HepG2 (cell line): Measurements from ENCODE around the gene SLC13A3. TPM values are rescaled to one million over a fixed set of nuclear protein-coding genes. Genes with fewer than 3 reads are reported as not detected.
A peak's percentile ranks its signal among the peaks of the same experiment; 100 is the strongest.

Experiments used
- ASH2L ChIP-seq: fragments of 300-600, 200-600 bp; sonication (generic); IDR thresholded peaks from 2 replicates; pipeline ENCODE4 v1.7.0; 2017; ENCODE audit warnings: low read depth, mild to moderate bottlenecking, moderate library complexity, mixed read lengths, low read length; ENCODE audit not compliant: insufficient read length
- ELF4 ChIP-seq: sonication (generic); formaldehyde crosslinking; IDR thresholded peaks from 2 replicates; pipeline ENCODE4 v1.5.0; 2020; ENCODE audit warnings: missing genetic modification reagents, mild to moderate bottlenecking, moderate library complexity, borderline replicate concordance
- GABPB1 ChIP-seq: IDR thresholded peaks from 2 replicates; pipeline ENCODE4 v1.6.1; 2016; ENCODE audit warnings: mild to moderate bottlenecking, missing genetic modification reagents, moderate library complexity, missing compliant biosample characterization
- HMGXB3 ChIP-seq: sonication (generic); formaldehyde crosslinking; IDR thresholded peaks from 2 replicates; pipeline ENCODE4 v1.4.0; 2020; ENCODE audit warnings: missing genetic modification reagents, borderline replicate concordance
- HNRNPLL ChIP-seq: fragments of 200-400 bp; formaldehyde crosslinking; IDR thresholded peaks from 2 replicates; pipeline ENCODE4 v1.6.1; 2017; ENCODE audit warnings: mild to moderate bottlenecking, low read depth, low read length; ENCODE audit not compliant: poor library complexity, severe bottlenecking
- HOXD1 ChIP-seq: sonication (generic); formaldehyde crosslinking; IDR thresholded peaks from 2 replicates; pipeline ENCODE4 v1.5.0; 2020; ENCODE audit warnings: missing genetic modification reagents
- IRF1 ChIP-seq: sonication (generic); formaldehyde crosslinking; IDR thresholded peaks from 2 replicates; pipeline ENCODE4 v1.4.0; 2020; ENCODE audit warnings: low read depth, mild to moderate bottlenecking, missing genetic modification reagents
- KDM2A ChIP-seq: sonication (generic); formaldehyde crosslinking; IDR thresholded peaks from 2 replicates; pipeline ENCODE4 v1.4.0; 2020; ENCODE audit warnings: low read depth, missing genetic modification reagents, borderline replicate concordance
- KMT2B ChIP-seq: IDR thresholded peaks from 2 replicates; pipeline ENCODE4 v1.6.1; 2016; ENCODE audit warnings: missing genetic modification reagents, missing compliant biosample characterization
- POLR2AphosphoS5 ChIP-seq: IDR thresholded peaks from 2 replicates; pipeline ENCODE4 v1.6.1; 2012; ENCODE audit warnings: low read depth, low read length
- RFX5 ChIP-seq: IDR thresholded peaks from 2 replicates; pipeline ENCODE4 v1.6.1; 2011; ENCODE audit warnings: low read depth, low read length, improper control_type of control experiment
- RXRA ChIP-seq: sonication (generic); formaldehyde crosslinking; IDR thresholded peaks from 2 replicates; pipeline ENCODE4 v1.5.1; 2020; ENCODE audit warnings: missing genetic modification reagents
- TBP ChIP-seq: sonication (generic); formaldehyde crosslinking; IDR thresholded peaks from 2 replicates; pipeline ENCODE4 v1.5.0; 2020; ENCODE audit warnings: missing genetic modification reagents
- XRCC5 ChIP-seq: fragments of 200-400 bp; formaldehyde crosslinking; optimal IDR thresholded peaks from 2 replicates; pipeline ENCODE3; 2017; ENCODE audit warnings: mild to moderate bottlenecking, low read length
- ZBTB20 ChIP-seq: sonication (generic); formaldehyde crosslinking; IDR thresholded peaks from 2 replicates; pipeline ENCODE4 v1.8.1; 2023; ENCODE audit warnings: missing genetic modification reagents, low read depth, mild to moderate bottlenecking, borderline replicate concordance
- ZBTB7B ChIP-seq: sonication (generic); formaldehyde crosslinking; IDR thresholded peaks from 2 replicates; pipeline ENCODE4 v1.4.0; 2020; ENCODE audit warnings: missing genetic modification reagents
- ZNF317 ChIP-seq: sonication (generic); formaldehyde crosslinking; IDR thresholded peaks from 2 replicates; pipeline ENCODE4 v1.5.0; 2020; ENCODE audit warnings: mild to moderate bottlenecking, missing genetic modification reagents
- ZNF350 ChIP-seq: sonication (generic); formaldehyde crosslinking; IDR thresholded peaks from 2 replicates; pipeline ENCODE4 v1.4.0; 2020; ENCODE audit warnings: mild to moderate bottlenecking, low read depth, missing genetic modification reagents, borderline replicate concordance
- ZNF501 ChIP-seq: sonication (generic); formaldehyde crosslinking; IDR thresholded peaks from 2 replicates; pipeline ENCODE4 v1.5.1; 2020; ENCODE audit warnings: mild to moderate bottlenecking, moderate library complexity, missing genetic modification reagents
- ZNF614 ChIP-seq: IDR thresholded peaks from 2 replicates; pipeline ENCODE4 v1.6.1; 2018; ENCODE audit warnings: missing biosample characterization, missing genetic modification reagents, inconsistent platforms, borderline replicate concordance
- ZNF773 ChIP-seq: sonication (generic); formaldehyde crosslinking; IDR thresholded peaks from 2 replicates; pipeline ENCODE4 v1.4.0; 2020; ENCODE audit warnings: missing genetic modification reagents, borderline replicate concordance
- ZNF788 ChIP-seq: sonication (generic); formaldehyde crosslinking; IDR thresholded peaks from 2 replicates; pipeline ENCODE4 v1.5.0; 2020; ENCODE audit warnings: mild to moderate bottlenecking, missing genetic modification reagents, borderline replicate concordance
- ZSCAN31 ChIP-seq: sonication (generic); formaldehyde crosslinking; IDR thresholded peaks from 2 replicates; pipeline ENCODE4 v1.5.0; 2020; ENCODE audit warnings: low read depth, mild to moderate bottlenecking, missing genetic modification reagents
- polyA plus RNA-seq, 8 experiments: library from polyadenylated mRNA; depleted of rRNA in 3 of 8; stranded (reverse) in 7 of 8; unstranded in 1 of 8; fragments of >200 nt; fragmentation: Illumina TruSeq in 4 of 8; extraction: Trizol in 4 of 8; gene quantifications; 2 replicates each; pipeline versions ENCODE4 v1.2.1 to v1.2.3, GENCODE V29; 2011 to 2016; ENCODE audit warnings: low read depth in 4 of 8, missing spikeins in 1 of 8, mixed read lengths in 1 of 8; ENCODE audit not compliant: insufficient read depth in 1 of 8
- total RNA-seq, 5 experiments: library from RNA; depleted of rRNA; stranded (reverse); fragments of >200 nt; fragmentation: Illumina TruSeq; extraction: Trizol; gene quantifications; 2 replicates each; pipeline ENCODE4 v1.2.3, GENCODE V29; 2016; ENCODE audit warnings: low read depth in 1 of 5

Gene SLC13A3
- total and polyA plus RNA-seq, 2 of the 13 experiments (the other 11 are each of a cell fraction or from before 2014, with no cell fraction given), result 66.5 to 76.0 TPM

- TF ChIP-seq HMGXB3 (CRISPR knock-in tag) (0 out of 2 replicates have a peak, but pooled peaks have one; percentile 42), ASH2L (peak; percentile 42), ZBTB7B (CRISPR knock-in tag) (0 out of 2 replicates have a peak, but pooled peaks have one; percentile 31), ZNF501 (peak; percentile 93), RXRA (CRISPR knock-in tag) (peak; percentile 65; the same call in 1 of the 2 replicates), ZNF773 (CRISPR knock-in tag) (peak; percentile 58; the same call in 1 of the 2 replicates), HOXD1 (0 out of 2 replicates have a peak, but pooled peaks have one; percentile 49), KDM2A (CRISPR knock-in tag) (peak; percentile 69; the same call in 1 of the 2 replicates), ZSCAN31 (CRISPR knock-in tag) (no peak), IRF1 (CRISPR knock-in tag) (no peak), HNRNPLL (peak; percentile 47), XRCC5 (peak; percentile 77), ZNF788 (0 out of 2 replicates have a peak, but pooled peaks have one; percentile 33), ELF4 (CRISPR knock-in tag) (0 out of 2 replicates have a peak, but pooled peaks have one; percentile 22), KMT2B (peak; percentile 81), ZNF614 (CRISPR knock-in tag) (0 out of 2 replicates have a peak, but pooled peaks have one; percentile 18), GABPB1 (peak; percentile 95), POLR2AphosphoS5 (peak; percentile 83), ZBTB20 (CRISPR knock-in tag) (peak; percentile 49; the same call in 1 of the 2 replicates), RFX5 (0 out of 2 replicates have a peak, but pooled peaks have one; percentile 29), ZNF317 (CRISPR knock-in tag) (no peak; the same call in 1 of the 2 replicates), TBP (CRISPR knock-in tag) (0 out of 2 replicates have a peak, but pooled peaks have one; percentile 84), ZNF350 (CRISPR knock-in tag) (peak; percentile 28; the same call in 1 of the 2 replicates)
Observed at GRCh38 chr20:46512943-46513844, 138.1 kb downstream of the SLC13A3 start, which contains the start of gene ZNF334 (continued).
